ENCODE results near the gene OTUD4.

- TF ChIP-seq CTCF (IDR thresholded peaks at IDR 0.05) (no peak), POLR2AphosphoS5 (IDR thresholded peaks at IDR 0.05) (no peak), EP300 (IDR thresholded peaks at IDR 0.05) (no peak)
Observed at GRCh38 chr4:145156986-145157385, 23.4 kb downstream of the OTUD4 start.
